ENCODE measurements around the gene CTNNA3. TPM values are rescaled to one million over a fixed set of nuclear protein-coding genes. Genes with fewer than 3 reads are reported as not detected.

CTNNA3 gene
- total and polyA plus RNA-seq, 7 donors, result under 0.01 to 4.6 (median 2.4) TPM; not detected in 1

DNA sequence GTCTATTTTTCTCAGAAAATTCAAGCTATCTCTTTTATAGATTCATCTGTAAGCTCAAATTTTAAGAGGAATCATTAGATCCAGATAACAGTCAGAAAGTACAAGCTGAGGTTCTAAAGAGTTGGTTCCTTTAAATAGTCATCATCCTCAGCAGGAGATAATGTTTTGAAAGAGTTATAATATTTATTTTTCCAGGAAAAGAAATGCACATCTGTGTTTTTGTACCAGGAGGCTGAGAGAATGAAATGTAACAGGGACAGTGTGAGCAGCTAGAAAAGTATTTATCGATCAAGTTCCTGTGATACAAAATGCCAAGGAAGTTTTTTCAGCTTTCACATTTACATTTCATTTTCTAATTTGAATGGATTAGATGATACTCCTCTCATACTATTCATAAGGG, 890.4 kb downstream of the CTNNA3 start:
- H3K9me3 ChIP-seq, result no peaks in the 10 kb centered on the region
- H3K36me3 ChIP-seq, result no peaks in the 10 kb centered on the region
- no peak overlapping the region for H3K27ac ChIP-seq
- intact Hi-C loops (cut with DNase I), result no loop called here
- H3K4me3 ChIP-seq, result no peak overlapping the region
- 87 to 90% methylated on average over 1 of the region's 1 CpG for WGBS, 2 donors
- no peaks in the 10 kb centered on the region for H3K4me1 ChIP-seq
- no peaks in the 10 kb centered on the region for H3K27me3 ChIP-seq
- TF ChIP-seq POLR2A (IDR thresholded peaks at IDR 0.05) (no peak), EP300 (IDR thresholded peaks at IDR 0.05) (no peak), POLR2AphosphoS5 (IDR thresholded peaks at IDR 0.05) (no peak)
- TF ChIP-seq, protein P1, sequence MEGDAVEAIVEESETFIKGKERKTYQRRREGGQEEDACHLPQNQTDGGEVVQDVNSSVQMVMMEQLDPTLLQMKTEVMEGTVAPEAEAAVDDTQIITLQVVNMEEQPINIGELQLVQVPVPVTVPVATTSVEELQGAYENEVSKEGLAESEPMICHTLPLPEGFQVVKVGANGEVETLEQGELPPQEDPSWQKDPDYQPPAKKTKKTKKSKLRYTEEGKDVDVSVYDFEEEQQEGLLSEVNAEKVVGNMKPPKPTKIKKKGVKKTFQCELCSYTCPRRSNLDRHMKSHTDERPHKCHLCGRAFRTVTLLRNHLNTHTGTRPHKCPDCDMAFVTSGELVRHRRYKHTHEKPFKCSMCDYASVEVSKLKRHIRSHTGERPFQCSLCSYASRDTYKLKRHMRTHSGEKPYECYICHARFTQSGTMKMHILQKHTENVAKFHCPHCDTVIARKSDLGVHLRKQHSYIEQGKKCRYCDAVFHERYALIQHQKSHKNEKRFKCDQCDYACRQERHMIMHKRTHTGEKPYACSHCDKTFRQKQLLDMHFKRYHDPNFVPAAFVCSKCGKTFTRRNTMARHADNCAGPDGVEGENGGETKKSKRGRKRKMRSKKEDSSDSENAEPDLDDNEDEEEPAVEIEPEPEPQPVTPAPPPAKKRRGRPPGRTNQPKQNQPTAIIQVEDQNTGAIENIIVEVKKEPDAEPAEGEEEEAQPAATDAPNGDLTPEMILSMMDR (IDR thresholded peaks at IDR 0.05), result no peak
- no peak for DNase-seq

DNA sequence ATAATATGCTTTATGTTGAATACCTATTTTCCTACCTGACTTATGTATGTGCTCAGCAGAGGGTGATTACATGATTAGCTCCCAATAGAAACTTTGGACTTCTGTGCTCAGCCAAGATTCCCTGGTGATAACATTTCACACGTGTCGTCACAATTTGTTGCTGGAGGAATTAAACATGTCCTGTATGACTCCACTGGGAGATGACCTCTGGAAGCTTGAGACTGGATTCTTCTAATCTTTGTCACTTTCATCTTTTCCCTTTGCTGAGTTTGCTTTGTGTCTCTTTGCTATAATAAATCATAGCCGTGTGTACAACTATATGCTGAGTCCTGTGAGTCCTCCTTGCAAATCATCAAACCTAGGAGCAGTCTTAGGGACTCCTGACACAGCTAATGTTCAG, 891.0 kb downstream of the CTNNA3 start:
- no peak for DNase-seq
- H3K9me3 ChIP-seq, result no peaks in the 10 kb centered on the region
- no peak overlapping the region for H3K27ac ChIP-seq
- WGBS, 2 donors, result 20 to 61% methylated on average over 3 of the region's 3 CpGs
- no peaks in the 10 kb centered on the region for H3K27me3 ChIP-seq
- H3K4me3 ChIP-seq, result no peak overlapping the region
- no peaks in the 10 kb centered on the region for H3K36me3 ChIP-seq
- intact Hi-C loops (cut with DNase I), result no loop called here
- H3K4me1 ChIP-seq, result no peaks in the 10 kb centered on the region
- TF ChIP-seq EP300 (IDR thresholded peaks at IDR 0.05) (no peak), POLR2A (IDR thresholded peaks at IDR 0.05) (no peak), POLR2AphosphoS5 (IDR thresholded peaks at IDR 0.05) (no peak)
- TF ChIP-seq, protein P1 (IDR thresholded peaks at IDR 0.05), result no peak

DNA sequence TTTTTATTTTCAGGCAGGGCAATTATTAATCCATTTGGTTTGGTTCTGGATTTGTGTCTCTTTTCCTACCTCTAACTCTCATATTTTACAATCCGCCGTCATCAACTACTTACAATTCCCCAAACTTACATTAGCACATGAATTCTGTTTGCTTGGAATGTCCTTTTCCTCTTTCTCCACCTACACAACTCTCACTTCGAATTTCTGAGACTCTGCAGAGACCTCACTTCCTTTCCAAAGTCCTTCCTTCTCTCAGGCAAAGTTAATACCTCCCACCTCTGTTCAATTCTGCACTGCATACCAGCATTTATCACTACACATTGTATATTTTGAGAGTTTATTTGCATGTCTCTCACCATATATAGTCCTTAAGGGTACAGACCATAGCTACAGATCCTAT, 892.8 kb downstream of the CTNNA3 start:
- TF ChIP-seq, protein P1 (IDR thresholded peaks at IDR 0.05), result no peak
- TF ChIP-seq EP300 (IDR thresholded peaks at IDR 0.05) (no peak), POLR2AphosphoS5 (IDR thresholded peaks at IDR 0.05) (no peak), POLR2A (IDR thresholded peaks at IDR 0.05) (no peak)

DNA sequence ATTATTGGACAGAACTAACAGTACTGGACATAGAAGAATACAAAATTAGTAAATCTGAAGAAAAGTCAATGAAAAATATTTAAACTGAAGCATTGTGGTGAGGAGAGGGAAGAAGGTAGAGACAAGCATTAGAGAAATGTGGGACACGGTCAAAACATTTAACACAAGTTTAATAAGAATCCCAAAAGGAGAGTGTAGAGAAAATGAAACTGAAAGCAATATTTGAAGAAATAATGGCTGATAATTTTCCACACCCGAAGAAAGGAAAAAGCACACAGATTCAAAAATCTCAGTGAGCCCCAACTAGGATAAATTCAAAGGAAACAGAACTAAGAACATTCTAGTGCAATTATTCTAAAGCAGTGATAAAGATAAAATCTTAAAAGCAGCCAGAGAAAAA, 896.5 kb downstream of the CTNNA3 start:
- no peaks in the 10 kb centered on the region for H3K36me3 ChIP-seq
- intact Hi-C loops (cut with DNase I), result no loop called here
- no peaks in the 10 kb centered on the region for H3K27me3 ChIP-seq
- no peak for DNase-seq
- H3K9me3 ChIP-seq, result no peaks in the 10 kb centered on the region
- TF ChIP-seq EP300 (IDR thresholded peaks at IDR 0.05) (no peak), POLR2A (IDR thresholded peaks at IDR 0.05) (no peak), POLR2AphosphoS5 (IDR thresholded peaks at IDR 0.05) (no peak)
- TF ChIP-seq, protein P1 (IDR thresholded peaks at IDR 0.05), result no peak
- H3K4me3 ChIP-seq, result peak overlapping the region in 3 of 4 donors; percentile 10 to 19 (median 11)
- WGBS, 2 donors, result 82 to 90% methylated on average over 2 of the region's 2 CpGs
- no peaks in the 10 kb centered on the region for H3K4me1 ChIP-seq
- H3K27ac ChIP-seq, result no peak overlapping the region

More for the DNA sequence above, 892.8 kb downstream of the CTNNA3 start:
- intact Hi-C loops (cut with DNase I), result no loop called here
- WGBS, 2 donors, result 62 to 65% methylated on average over 3 of the region's 3 CpGs
- no peaks in the 10 kb centered on the region for H3K36me3 ChIP-seq
- no peaks in the 10 kb centered on the region for H3K9me3 ChIP-seq
- no peak for DNase-seq
- H3K27me3 ChIP-seq, result no peaks in the 10 kb centered on the region
- H3K27ac ChIP-seq, result no peak overlapping the region
- no peak overlapping the region for H3K4me3 ChIP-seq
- H3K4me1 ChIP-seq, result no peaks in the 10 kb centered on the region

DNA sequence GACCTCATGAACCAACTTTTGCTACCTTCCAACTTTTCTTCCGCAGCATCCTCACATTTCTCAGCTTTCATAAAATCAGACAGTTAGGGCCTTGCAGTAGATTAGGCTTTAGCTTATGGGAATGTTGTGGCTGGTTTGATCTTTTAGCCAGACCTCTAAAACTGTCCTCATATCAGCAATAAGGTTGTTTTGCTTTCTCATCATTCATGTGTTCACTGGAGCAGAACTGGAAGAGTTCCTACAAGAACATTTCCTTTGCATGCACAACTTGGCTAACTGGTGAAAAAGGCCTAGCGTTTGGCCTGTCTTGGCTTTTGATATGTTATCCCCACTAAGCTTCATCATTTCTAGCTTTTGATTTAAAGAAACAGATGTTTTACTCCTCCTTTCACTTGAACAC, 900.1 kb downstream of the CTNNA3 start:
- Histone ChIP-seq H3K36me3 (no peaks in the 10 kb centered on the region), H3K27ac (no peak overlapping the region), H3K27me3 (no peaks in the 10 kb centered on the region), H3K4me1 (peaks cover 0 to 5% (median 0%) of the 10 kb centered on the region in 4 donors), H3K4me3 (no peak overlapping the region), H3K9me3 (no peaks in the 10 kb centered on the region)
- no peak for DNase-seq
- intact Hi-C loops (cut with DNase I), result no loop called here
- TF ChIP-seq, protein P1 (IDR thresholded peaks at IDR 0.05), result no peak
- TF ChIP-seq EP300 (IDR thresholded peaks at IDR 0.05), result no peak
- TF ChIP-seq POLR2AphosphoS5 (IDR thresholded peaks at IDR 0.05), result no peak
- TF ChIP-seq POLR2A (IDR thresholded peaks at IDR 0.05), result no peak
- 67 to 70% methylated on average over 2 of the region's 2 CpGs for WGBS, 2 donors
